NCI-H128 (cell line): ENCODE data around the gene PPP6R2.
"Not testable (repeated sequence)": the region's sequence is repeated elsewhere in the genome, so short reads cannot be mapped to it uniquely, and the experiment has no call there.

Experiments used
- DNase-seq: peaks from one replicate; lab custom pipeline; 2025; ENCODE audit not compliant: unreplicated experiment; lab: John Stamatoyannopoulos, UW

PPP6R2 gene

DNA sequence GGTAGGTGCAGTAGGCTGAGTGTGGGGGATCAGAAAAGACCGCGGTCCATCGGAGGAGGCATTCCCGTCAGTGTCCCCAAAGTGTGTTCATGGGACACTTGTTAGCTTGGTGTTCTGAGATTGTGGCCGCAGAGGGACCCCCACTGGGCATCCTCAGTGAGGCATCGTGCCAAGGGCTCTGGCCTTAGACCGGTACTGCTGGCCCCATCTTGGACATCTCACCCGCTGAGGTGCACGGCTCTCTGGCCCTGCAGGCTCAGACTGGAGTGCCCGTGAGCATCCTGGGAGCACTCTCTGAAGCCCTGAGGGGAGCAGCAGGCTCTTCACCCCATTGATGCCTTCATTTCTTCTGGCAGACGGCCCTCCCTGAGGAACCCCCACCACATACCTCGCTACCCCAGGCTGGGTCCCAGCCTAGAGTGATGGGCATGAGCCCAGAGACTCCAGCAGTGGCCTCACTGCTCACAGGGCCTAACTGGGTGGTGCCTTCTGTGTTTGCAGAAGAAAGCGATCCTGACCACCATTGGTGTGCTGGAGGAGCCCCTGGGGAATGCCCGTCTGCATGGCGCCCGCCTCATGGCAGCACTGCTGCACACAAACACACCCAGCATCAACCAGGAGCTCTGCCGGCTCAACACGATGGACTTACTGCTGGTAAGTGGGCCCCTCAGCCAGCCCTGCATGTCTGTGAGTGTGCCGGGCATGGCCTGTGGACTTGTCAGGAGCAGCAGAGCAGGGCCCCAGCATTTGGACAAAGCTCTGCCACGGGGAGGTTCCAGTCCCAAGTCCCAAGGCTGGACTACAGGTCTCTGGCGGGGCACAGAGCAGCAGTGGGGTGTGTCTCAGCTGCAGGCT is 80.1 kb downstream of the PPP6R2 start:
- DNase-seq = no peak

DNA sequence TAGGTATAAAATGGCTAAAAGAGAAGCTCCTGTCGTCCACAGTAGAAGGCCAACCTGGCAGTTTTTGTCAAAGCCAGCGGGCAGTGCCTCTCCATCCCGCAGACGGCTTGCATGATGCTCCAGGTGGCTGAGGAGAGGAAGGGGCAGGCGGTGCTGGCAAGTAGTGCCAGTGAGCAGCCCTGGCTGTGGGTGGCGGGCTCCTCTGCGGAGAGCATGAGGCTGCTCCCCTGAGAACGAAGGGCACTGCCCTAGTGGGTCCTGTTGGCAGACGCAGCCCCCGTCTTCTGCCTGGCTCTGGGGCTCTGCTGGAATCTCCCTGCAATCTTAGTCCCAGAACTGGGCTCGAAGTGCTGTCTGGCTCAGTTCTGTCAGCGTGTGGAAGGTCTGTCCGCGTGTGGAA is 80.8 kb downstream of the PPP6R2 start:
- no peak for DNase-seq

GRCh38 chr22:50425179-50425916 is 82.2 kb downstream of the PPP6R2 start:
- DNase-seq = no peak

GRCh38 chr22:50432131-50432876 is 89.2 kb downstream of the PPP6R2 start:
- DNase-seq = no peak

- DNase-seq = not testable (repeated sequence)
These were observed 89.9 kb downstream of the PPP6R2 start for GRCh38 chr22:50432877-50433510.

DNA sequence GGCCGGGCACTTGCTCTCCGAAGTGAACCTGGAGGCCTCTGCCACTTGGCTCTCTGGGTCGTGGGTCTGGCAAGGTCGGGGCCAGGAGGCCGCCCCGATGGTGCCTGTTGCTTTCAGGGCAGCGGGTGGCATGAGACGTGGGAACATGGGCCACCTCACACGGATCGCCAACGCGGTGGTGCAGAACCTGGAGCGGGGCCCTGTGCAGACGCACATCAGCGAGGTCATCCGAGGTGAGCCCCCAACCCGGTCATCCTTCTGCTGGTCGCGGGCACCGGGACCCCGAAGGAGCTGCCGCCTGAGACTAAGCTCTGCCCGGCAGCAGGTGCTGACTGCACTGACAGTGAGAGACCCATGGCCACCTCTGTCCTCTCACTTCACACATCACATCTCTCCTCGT is 91.7 kb downstream of the PPP6R2 start:
- DNase-seq = no peak

GRCh38 chr22:50435291-50436014 is 92.3 kb downstream of the PPP6R2 start:
- DNase-seq = no peak

DNA sequence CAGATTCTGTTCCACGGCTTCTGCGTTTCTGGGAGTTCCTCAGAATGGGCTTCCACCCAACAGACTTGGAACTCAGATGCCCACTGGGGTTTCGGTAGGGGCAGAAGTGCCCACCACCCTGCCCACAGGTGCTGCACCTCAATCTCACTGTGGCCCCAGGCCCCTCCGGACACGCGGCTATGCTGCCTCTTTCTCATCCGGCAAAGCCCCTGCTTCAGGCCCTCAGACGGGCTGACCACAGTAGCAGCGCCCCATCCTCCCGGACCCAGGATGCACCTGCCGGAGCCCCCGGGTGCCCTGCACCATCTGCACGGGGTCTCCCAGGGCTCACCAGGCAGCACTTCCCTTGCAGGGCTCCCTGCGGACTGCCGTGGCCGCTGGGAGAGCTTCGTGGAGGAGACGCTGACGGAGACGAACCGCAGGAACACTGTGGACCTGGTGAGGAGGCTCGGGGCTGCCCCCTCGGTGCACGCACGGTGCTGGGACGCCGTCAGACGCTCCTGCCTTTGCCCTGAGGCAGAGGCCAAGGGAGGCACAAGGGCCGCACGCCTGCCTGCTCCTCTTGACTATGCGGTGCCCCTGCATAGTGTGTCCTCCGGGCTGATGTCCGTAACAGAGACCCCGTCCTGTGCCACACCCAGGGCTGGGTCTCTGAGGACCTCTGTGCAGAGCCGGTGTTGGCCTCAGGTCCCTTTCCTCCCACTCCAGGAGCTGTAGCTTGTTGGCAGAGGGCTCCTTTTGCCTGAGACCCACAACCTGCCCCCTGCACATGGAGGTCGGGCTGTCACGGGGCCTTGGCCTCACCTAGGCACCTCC is 93.1 kb downstream of the PPP6R2 start:
- DNase-seq = no peak

DNA sequence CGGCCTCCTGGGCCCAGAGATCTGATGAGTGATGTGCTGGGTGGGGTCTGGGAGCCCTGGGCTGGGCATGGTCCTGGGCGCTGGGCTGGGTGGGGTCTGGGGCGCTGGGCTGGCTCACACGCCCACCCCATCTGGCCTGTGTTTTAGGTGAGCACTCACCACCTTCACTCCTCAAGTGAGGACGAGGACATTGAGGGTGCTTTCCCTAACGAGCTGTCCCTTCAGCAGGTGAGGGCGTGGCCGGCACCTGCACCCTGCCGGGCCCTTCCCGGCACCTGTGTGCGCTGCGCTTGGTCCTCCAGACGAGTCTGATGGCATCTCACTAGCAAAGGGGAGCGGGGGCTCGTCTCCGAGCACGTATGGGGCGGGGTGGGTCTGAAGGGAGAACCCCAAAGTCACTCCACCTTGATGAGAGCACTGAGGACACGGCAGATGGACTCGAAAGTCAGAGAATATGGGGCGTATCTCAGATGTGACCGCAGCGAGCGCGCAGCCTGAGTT is 93.8 kb downstream of the PPP6R2 start:
- no peak for DNase-seq

GRCh38 chr22:50437511-50438304 is 94.6 kb downstream of the PPP6R2 start:
- DNase-seq = no peak

GRCh38 chr22:50438305-50439275 is 95.5 kb downstream of the PPP6R2 start:
- DNase-seq = no peak

- no peak for DNase-seq
These were observed 96.3 kb downstream of the PPP6R2 start for GRCh38 chr22:50439314-50439870.

DNA sequence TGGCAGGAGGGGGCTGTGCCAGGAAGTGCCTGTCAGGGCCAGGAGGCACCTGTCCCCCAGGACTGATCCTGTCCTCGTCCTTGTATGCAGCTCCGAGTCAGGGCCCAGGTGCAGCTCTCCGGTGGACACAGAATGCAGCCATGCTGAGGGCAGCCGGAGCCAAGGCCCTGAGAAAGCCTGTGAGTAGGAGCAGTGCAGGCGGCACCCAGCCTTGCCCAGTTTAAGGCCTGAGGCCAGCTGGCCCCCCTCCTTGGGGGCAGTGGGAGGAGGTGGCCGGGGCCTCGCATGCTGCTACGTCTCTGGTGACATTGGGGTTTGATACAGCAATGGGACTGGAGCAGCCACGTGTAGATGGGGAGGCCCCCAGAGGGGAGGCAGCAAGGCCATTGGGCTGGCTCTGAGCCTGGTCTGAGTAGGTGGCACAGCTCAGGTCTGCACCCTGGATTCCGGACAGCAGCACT is 96.8 kb downstream of the PPP6R2 start:
- DNase-seq = no peak

DNA sequence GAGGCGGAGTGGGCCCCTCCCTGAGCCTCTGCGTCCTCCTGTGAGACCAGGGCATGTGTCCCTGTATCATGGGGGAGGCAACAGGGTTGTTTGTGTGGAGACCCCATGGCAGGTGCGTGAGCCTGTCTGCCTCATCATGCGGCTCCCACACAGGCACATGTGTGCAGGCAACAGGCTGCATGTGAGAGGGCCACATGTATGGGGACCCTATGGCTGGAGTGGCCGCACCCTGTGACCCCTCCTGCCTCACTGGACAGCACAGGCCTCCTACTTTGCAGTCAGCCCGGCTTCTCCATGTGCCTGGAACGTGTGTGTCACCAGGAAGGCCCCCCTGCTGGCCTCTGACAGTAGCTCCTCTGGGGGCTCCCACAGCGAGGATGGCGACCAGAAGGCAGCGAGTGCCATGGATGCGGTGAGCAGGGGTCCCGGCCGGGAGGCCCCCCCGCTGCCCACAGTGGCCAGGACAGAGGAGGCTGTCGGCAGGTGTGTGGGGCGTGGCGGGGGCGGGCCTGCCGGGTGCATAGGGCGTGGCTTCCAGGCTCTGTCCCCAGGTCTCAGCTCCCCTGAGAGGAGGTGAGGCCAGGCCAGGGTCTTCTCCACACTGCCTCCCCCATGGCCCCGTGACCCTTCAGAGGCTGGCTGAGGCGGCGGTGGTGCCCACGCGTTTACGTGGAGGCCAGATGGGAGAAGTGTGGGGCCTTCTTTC is 97.6 kb downstream of the PPP6R2 start:
- no peak for DNase-seq

GRCh38 chr22:50441428-50441993 is 98.4 kb downstream of the PPP6R2 start:
- no peak for DNase-seq

- no peak for DNase-seq
These were observed 100.1 kb downstream of the PPP6R2 start for GRCh38 chr22:50443197-50443596.
